Activated T-cell treated with anti-CD3 and anti-CD28 coated beads, Interleukin-2, amount 50 U/mL, for 1 hour (primary cell): ENCODE data around the gene ZNF280B.
"Not testable (repeated sequence)": the region's sequence is repeated elsewhere in the genome, so short reads cannot be mapped to it uniquely, and the experiment has no call there.

ENCODE experiments used
- DNase-seq: peaks from one replicate; pipeline ENCODE4 v3.0.0-alpha.2; 2020

ZNF280B gene

DNA sequence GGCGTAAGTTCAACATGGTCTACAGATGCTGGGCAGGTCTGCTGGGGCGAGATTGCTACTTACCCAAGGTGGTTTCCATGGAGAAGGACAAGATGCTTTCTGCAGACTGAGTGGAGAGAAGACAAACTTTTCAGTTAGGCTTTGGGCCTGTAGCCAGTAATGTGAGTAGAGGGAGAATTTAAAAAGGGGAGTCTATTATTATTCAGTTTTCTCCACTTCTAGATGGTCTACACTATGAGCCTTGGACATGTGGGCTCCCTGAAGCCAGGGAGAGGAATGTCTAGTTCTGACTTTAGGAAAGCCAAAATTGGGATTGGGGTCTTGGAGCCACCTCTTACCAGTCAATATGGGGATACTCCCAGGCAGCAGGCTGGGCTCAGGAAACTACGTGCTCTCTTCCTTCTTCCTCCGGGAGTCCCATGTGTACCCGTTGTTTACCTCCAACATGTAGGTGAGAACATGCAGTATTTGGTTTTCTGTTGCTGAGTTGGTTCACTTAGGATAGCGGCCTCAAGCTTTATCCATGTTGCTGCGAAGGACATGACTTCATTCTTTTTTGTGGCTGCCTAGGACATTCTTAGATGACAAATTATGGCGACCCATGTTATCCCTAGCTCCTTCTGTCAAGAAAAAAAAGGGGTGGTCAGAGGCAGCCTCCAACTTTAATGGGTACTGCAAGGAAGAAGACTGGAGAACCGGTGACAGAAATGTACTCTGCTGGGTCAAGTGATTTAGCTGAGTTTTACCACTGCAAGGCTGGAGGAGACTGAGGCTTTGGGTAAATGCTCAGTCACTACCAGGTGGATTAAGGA is 26.3 kb upstream of the ZNF280B start:
- no peak for DNase-seq

DNA sequence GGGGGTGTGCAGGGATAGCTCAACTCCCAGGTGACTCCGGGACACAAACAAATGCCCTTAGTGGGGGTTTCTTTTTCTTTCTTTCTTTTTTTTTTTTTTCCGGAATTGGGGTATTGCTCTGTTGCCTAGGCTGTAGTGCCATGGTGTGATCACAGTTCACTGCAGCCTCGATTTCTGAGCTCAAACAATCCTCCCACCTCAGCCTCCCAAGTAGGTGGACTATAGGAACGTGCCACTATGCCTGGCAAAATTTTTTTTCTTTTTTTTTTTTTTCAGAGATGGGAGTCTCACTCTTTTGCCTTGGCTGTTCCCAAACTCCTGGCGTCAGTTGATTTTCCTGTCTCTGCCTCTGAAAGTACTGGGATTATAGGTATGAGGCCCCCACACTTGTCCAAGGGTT is 25.3 kb upstream of the ZNF280B start:
- no peak for DNase-seq

DNA sequence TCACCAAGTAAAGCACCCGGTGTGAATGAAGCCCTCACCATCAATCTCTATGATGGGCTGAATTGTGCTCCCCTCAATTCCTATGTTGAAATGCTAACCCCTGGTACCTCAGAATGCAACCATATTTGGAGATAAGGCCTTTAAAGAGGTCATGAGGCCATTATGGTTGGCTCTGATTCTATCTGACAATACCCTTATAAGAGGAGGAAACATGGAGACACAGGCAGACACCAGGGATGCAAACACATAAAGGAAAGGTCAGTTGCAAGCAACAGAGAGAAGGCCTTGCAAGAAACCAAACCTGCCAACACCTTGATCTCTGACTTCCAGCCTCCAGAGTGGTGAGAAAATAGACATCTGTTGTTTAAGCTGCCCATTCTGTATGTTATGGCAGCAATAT is 24.9 kb upstream of the ZNF280B start:
- no peak for DNase-seq

DNA sequence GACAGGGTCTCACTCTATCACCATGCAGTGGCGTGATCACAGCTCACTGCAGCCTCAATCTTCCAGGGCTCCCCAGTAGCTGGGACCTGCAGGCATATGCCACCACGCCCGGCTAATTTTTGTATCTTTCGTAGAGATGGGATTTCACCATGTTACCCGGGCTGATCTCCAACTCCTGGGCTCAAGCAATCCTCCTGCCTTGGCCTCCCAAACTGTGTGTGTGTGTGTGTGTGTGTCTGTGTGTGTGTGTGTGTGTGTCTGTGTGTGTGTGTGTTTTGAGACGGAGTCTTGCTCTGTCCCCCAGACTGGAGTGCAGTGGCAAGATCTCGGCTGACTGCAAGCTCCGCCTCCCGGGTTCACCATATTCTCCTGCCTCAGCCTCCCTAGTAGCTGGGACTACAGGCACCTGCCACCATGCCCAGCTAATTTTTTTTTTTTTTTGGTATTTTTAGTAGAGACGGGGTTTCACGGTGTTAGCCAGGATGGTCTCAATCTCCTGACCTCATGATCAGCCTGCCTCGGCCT is 24.1 kb upstream of the ZNF280B start:
- DNase-seq = not testable (repeated sequence)

DNA sequence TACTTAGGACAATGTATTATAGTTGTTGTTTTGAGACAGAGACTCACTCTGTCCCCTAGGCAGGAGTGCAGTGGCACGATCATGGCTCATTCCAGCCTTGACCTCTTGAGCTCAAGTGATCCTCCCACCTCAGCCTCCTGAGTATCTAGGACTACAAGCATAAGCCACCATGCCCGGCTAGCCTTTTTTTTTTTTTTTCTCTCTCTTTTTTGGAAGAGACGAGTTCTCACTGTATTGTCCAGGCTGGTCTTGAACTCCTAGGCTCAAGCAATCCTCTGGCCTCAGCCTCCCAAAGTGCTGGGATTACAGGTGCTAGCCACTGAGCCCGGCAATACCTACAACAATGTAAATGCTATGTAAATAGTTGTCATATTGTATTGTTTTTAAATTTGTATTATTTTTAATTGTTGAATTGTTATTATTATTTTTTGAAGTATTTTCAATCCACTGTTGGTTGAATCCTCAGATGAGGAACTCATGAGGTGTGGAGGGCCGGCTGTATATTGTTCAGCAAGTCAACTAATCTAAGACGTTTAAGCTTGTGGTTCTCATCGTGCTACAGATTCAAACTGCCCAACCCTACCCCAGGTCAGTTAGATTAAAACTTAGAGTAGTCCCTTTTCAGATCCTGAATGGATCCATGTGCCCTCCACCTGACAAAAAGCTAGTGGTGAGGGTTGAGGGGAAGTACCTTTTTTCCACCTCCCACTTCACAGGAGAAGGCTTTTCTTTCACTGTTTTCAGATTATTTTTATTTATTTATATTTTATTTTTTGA is 23.4 kb upstream of the ZNF280B start:
- no peak for DNase-seq

DNA sequence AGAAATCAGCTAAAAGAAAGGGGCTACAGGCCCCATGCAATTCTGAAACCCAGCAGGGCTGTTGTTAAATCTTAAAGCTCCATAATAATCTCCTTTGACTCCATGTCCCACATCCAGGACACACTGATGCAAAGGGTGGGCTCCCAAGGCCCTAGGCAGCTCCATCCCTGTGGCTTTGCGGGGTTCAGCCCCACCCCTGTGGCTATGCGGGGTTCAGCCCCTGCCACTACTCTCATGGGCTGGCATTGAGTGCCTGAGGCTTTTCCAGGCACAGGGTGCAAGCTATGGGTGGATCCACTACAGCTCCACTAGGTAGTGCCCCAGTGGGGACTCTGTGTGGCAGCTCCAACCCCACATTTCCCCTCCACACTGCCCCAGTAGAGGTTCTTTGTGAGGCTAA is 20.2 kb upstream of the ZNF280B start:
- DNase-seq = no peak

DNA sequence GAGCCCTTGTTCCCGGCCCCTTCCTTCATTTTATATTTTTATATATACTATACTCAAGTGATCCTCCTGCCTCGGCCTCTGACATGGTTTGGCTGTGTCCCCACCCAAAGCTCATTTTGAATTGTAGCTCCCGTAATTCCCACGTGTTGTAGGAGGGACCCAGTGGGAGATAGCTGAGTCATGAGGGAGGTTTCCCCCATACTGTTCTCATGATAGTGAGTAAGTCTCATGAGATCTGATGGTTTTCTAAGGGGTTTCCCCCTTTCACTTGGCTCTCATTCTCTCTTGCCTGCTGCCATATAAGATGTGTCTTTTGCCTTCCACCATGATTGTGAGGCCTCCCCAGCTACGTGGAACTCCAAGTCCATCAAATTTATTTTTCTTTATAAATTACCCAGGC is 18.8 kb upstream of the ZNF280B start:
- no peak for DNase-seq

DNA sequence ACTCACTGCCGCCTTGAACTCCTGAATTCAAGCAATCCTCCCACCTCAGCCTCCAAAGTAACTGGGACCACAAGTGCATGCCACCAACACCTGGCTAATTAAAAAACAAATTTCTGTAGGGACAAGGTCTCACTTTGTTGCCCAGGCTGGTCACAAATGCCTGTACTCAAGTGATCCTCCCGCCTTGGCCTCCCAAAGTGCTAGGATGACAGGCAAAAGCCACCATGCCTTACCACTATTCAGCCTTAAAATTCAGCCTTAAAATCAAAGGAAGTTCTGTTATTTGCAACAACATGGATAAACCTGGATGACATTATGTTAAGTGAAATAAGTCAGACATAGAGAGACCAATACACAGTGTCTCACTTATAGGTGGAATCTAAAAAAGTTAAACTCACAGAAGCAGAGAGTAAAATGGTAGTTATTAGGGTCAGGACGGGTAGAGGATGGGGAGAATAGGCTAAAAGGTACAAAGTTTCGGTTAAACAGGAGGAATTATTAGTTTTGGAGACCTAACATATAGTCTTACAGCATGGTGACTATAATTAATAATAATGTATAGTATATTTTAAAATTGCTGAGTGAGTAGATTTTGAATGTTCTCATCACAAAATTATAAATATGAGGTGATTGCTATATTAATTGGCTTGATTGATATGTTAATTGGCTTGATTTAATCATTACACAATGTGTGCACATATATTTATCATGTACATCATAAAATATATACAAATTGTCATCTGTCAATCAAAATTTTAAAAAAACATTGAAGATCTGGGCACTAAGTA is 17.8 kb upstream of the ZNF280B start:
- DNase-seq = no peak

DNA sequence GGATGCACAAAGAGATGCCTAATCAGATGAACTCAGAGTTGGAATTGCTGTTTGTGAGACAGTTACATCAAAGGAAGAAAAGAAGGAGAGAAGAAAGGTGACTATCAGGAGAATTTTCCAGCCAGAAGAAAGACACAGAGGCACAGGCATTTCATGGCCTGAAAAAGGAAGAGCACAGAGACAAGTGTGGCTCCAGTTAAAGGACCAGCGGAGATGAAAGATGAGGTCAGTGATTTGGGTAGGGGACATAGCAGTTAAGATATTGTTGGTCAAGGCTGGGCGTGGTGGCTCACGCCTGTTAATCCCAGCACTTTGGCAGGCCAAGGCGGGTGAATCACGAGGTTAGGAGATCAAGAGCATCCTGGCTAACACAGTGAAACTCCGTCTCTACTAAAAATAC is 15.0 kb upstream of the ZNF280B start:
- no peak for DNase-seq

DNA sequence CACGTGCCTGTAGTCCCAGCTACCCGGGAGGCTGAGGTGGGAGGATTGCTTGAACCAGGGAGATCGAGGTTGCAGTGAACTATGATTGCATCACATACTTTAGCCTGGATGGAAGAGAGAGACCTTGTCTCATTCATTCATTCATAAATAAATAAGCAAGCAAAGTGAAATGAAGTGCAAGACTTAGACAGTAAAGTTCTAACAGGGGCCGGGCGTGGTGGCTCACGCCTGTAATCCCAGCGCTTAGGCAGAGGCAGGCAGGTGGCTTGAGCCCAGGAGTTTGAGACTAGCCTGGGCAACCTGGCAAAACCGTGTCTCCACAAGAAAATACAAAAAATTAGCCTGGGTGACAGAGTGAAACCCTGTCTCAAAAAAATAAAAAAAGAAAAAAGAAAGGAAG is 13.1 kb upstream of the ZNF280B start:
- DNase-seq = no peak

DNA sequence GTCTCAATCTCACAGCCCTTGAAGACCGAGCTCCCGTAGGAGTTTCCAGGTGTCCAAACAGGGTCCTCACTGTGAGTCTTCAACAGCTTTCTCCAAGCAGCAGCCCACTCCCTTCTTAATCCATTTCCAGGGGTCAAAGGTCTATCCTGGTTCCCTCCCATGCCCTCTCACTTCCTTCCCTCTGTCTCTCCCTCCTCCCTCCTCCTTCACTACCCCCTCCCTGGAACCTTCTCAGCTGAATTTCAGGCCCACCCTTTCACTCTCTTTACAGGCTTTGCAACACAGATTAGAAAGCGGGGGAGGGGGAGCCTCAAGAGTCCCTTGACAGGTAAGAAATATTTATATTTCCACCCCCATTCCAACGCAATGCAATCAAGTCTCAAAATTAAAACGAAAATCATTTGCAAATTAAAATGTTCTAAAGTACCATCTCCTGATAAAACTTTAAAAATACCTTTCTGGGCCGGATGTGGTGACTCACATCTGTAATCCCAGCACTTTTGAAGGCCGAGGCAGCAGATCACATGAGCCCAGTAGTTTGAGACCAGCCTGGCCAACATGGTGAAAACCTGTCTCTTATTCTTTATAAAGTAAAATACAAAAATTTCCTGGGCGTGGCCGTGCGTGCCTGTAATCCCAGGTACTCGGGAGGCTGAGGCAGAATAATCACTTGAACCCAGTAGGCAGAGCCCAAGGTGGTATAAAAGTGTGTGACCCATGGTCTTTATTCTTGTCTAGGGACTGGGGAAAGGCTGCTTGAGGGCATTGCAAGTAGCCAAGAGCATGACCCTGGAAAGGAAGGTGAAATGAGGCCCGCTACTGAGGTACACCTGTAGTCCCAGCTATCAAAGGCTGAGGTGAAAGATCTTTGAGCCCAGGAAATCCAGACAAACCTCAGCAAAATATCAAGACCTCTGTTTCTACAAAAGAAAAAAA is 12.4 kb upstream of the ZNF280B start:
- DNase-seq = no peak

DNA sequence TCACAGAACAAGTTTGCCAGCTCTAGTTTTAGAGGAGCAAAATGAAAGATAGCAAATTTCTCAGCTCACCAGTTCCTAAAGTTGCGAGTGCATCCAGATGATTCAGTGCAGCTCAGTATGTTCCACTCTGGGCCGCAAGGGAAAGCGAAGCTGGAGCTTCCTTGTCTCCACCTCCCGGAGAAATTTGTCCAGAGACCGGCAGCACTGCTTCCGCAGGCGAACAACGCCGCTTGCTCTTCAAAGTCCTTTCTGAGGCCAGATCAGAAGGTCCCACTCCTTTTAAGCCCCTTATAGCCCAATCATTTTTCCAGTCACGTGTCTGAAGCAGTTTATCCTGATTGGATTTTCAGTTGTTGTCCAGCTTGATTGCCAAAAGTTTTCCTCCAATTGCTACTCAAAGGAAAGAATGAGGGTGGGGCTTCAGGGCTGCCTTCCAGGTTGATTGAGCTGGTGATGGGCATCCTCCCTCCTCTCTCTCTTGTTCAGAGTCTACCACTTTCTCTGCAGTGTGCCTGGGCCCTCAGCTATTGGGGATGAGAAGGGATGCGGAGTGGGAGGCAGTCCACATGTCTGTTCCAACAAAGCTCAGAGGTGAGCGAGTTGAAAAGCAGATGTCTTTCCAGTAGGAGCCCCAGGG is 11.6 kb upstream of the ZNF280B start, which contains the start of gene ZNF280A:
Gene ZNF280A, minus strand, starts transcription at position 251 of the 637 bp plus-strand sequence. CDS start 4,640 bp downstream, outside the sequence.
- no peak for DNase-seq

DNA sequence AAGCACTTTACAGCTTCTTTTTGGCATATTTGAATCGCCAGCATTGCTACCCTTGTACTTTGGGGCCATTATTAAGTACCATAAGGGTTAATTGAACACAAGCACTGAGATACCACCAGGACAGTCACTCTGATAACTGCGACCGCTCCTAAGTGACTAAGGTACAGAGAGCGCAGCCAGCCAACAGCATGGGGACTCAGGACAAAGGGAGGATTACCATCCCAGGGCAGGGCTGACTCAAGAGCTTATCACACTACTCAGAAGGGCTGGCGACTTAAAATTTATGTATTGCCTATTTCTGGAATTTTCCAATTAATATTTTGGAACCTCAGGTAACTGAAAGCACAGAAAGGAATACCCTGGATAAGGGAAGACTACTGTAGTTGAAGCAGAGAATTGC is 11.0 kb upstream of the ZNF280B start:
- DNase-seq = no peak

DNA sequence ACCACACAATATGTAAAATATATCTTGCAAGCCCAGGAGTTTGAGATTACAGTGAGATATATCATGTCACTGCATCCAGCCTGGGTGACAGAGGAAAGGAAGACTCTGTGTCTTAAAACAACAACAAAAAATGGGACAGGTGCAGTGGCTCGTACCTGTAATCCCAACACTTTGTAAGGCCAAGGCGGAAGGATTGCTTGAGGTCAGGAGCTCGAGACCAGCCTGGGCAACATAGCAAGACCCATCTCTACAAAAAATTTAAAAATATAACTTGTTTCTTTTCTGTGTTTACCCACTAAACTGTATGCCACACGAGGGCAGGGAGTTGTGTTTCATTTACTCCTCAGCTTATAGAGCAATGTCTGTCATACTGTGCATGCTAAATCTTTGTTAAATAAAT is 8.4 kb upstream of the ZNF280B start:
- DNase-seq = no peak

DNA sequence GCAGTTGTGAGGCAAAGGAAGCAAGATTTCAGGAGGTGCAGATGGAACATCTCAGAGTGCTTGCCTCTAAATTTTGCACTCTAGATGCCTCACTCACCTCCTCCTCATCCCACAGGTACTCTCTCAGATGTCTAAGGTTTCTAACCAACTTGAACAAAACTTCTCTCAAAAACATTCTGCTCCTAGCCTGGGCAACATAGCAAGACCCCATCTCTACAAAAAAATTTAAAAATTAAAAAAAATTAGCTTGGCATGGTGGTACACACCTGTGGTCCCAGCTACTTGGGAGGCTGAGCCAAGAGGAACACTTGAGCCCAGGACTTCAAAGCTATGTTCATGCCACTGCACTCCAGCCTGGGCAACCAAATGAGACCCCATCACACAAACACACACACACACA is 7.3 kb upstream of the ZNF280B start:
- DNase-seq = no peak

DNA sequence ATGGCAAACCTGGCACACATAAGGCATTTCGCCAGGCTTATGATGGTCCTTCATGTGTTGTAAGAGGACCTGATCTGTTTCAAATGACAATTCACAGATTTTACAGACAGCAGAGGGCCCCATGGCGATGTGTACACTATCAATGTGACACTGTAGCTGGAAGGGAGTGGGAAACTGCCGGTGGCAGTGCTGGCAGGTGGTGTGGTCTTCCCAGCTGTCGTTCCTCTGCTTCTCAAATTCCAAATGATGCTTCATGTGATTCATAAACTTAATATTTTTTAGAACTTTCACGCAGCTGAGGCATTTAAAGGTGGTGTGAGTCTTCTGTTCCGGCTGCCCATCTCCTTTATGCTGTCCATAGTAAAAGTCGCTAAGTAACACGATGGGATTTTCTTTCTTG is 5.9 kb upstream of the ZNF280B start:
- not testable (repeated sequence) for DNase-seq

DNA sequence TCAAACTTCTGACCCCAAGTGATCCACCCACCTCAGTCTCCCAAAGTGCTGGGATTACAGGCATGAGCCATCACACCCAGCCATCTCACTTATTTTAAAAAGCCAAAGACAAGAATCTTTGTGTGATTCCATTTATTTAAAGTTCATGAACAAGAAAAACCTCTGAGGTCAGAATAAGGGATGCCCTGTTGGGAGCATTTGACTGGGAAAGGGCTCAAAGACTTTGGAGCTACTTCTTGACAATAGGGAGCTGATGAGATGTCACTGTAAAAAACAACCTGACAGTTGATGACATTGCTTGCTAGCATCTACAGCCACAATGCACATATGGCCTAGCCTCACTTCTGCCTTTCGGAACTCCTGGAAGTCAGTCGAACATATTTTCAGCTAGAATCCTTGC is 5.1 kb upstream of the ZNF280B start:
- no peak for DNase-seq

DNA sequence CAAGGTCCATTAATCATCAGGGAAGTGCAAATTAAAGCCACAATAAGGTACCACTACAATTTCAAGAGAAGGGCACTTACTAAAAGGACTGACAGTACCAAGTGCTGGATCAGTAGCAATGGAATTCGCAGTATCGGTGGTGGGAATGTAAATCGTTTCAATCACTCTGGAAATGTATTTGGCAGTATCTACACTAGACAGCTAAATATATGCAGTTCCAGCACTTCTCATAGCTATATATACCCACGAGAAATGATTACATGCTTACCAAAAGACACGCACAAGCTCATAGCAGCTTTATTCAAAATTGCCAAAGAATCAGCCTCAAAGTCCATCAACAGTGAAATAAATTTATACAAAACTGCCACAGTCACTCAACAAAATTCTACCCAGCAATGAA is 4.4 kb upstream of the ZNF280B start:
- DNase-seq = no peak

DNA sequence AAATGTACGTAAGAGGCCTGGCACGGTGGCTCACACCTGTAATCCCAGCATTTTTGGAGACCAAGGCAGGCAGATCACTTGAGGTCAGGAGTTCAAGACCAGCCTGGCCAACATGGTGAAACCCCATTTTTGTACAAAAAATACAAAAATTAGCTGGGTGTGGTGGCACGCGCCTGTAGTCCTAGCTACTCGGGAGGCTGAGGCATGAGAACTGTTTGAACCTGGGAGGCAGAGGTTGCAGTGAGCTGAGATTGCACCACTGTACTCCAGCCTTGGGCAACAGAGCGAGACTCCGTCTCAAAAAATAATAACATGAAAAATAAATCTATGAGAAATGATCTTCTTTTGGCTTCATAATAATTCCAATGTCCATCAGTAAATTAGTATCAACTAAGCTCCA is 2.3 kb upstream of the ZNF280B start:
- DNase-seq = not testable (repeated sequence)

DNA sequence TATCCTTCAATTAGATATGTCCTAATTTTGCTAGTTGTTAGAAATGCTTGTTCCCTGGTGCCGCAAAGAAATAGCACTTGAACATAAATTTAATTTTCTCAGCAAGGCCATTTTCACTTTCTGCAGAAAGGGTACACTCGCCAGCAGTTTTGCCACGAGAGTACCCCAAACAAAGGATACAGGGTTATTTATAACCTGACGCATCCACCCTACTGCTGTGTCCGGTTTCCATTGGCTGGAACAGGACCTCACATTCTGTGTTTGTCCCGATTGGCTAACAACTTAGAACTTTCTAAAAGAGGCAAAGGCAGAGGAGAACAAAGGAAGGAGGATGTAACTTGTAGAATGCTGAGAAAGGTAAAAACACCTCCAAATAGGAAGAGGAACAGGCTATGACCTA is 1.4 kb upstream of the ZNF280B start:
- DNase-seq = not testable (repeated sequence)

DNA sequence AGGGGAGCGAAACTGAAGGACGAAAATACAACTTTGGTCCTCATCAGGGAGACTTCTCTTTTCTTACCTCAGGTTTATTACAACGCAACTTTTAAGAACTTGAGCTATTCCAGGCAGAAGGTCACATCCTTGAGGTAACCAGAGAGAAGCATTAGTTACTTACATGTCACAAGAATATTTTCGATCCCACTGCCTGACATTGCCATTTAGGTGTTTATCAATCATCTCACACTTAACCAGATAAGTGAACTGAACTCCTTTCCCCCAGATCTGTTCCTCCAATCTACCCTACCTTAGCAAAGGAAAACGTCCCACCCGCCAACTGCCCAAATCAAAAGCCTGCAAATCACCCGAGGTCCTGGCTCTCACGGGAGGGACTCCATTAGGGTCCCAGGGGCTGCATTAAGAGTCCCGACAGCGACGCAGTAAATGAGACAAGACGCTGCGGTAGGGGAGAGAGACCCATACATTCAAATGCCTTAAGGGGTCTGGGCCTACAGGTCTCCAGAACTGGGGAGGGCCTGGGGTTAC is 734 bp downstream of the ZNF280B start:
- no peak for DNase-seq
